Osteocyte (in vitro differentiated cells): ENCODE data around the gene POC1A. TPM values are rescaled to one million over a fixed set of nuclear protein-coding genes. Genes with fewer than 3 reads are reported as not detected.
A peak's percentile ranks its signal among the peaks of the same experiment; 100 is the strongest.

Experiments
- DNase-seq: peaks from one replicate; pipeline ENCODE4 v3.0.0; 2021; ENCODE audit warnings: mixed read lengths; ENCODE audit not compliant: unreplicated experiment; ENCODE audit errors: extremely low spot score
- H3K27ac Mint-ChIP-seq: one replicate; pipeline ENCODE4 v1.8.0; 2021; ENCODE audit warnings: mild to moderate bottlenecking, mixed read lengths; ENCODE audit not compliant: unreplicated experiment
- H3K27me3 Mint-ChIP-seq: one replicate; pipeline ENCODE4 v1.8.0; 2021; ENCODE audit warnings: mixed read lengths; ENCODE audit not compliant: unreplicated experiment
- H3K36me3 Mint-ChIP-seq: one replicate; pipeline ENCODE4 v1.8.0; 2021; ENCODE audit warnings: mixed read lengths; ENCODE audit not compliant: unreplicated experiment
- H3K4me1 Mint-ChIP-seq: one replicate; pipeline ENCODE4 v1.8.0; 2021; ENCODE audit warnings: mixed read lengths; ENCODE audit not compliant: unreplicated experiment
- H3K4me3 Mint-ChIP-seq: one replicate; pipeline ENCODE4 v1.8.0; 2021; ENCODE audit warnings: mild to moderate bottlenecking, moderate library complexity, mixed read lengths; ENCODE audit not compliant: unreplicated experiment
- H3K9me3 Mint-ChIP-seq: one replicate; pipeline ENCODE4 v1.8.0; 2021; ENCODE audit warnings: mixed read lengths; ENCODE audit not compliant: unreplicated experiment
- total RNA-seq: library from RNA; stranded (reverse); gene quantifications from 2 replicates; pipeline ENCODE4 v1.2.1, GENCODE V29; 2021
- TF ChIP-seq, protein P1 (sequence below): fragments of 200-600 bp; sonication (generic); IDR thresholded peaks from 2 replicates; pipeline ENCODE4 v1.5.0; 2021; ENCODE audit warnings: antibody characterized with exemption, mild to moderate bottlenecking, moderate library complexity

POC1A gene
- total RNA-seq, 1 donor from 2014 or later: 5.1 TPM

DNA sequence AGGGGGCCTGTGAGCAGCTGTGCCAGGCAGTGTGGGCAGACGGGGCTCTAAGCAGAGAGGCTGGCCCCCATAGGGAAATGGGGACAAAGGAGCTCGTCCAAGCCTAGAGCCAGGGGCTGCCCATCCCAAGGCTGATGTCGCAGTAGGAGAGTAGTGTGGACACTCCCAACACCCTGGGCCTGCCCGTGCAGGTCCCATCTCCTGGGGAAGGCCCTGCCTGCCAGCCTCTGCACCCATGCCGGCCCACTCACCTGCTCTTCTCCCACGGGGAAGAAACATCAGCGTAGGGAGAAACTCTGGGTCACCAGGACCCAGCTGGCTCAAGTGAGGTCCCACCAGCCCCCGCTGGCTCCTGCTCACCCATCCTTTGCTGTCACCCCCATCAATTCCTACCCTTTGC, 87.2 kb downstream of the POC1A start:
- no peaks in the 10 kb centered on the region for H3K27me3 Mint-ChIP-seq
- no peaks in the 10 kb centered on the region for H3K9me3 Mint-ChIP-seq
- no peak overlapping the region for H3K4me3 Mint-ChIP-seq
- no peak overlapping the region for H3K27ac Mint-ChIP-seq
- H3K4me1 Mint-ChIP-seq: peaks cover 70% of the 10 kb centered on the region
- H3K36me3 Mint-ChIP-seq: no peaks in the 10 kb centered on the region
- TF ChIP-seq, protein P1, sequence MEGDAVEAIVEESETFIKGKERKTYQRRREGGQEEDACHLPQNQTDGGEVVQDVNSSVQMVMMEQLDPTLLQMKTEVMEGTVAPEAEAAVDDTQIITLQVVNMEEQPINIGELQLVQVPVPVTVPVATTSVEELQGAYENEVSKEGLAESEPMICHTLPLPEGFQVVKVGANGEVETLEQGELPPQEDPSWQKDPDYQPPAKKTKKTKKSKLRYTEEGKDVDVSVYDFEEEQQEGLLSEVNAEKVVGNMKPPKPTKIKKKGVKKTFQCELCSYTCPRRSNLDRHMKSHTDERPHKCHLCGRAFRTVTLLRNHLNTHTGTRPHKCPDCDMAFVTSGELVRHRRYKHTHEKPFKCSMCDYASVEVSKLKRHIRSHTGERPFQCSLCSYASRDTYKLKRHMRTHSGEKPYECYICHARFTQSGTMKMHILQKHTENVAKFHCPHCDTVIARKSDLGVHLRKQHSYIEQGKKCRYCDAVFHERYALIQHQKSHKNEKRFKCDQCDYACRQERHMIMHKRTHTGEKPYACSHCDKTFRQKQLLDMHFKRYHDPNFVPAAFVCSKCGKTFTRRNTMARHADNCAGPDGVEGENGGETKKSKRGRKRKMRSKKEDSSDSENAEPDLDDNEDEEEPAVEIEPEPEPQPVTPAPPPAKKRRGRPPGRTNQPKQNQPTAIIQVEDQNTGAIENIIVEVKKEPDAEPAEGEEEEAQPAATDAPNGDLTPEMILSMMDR: no peak
- DNase-seq: no peak

DNA sequence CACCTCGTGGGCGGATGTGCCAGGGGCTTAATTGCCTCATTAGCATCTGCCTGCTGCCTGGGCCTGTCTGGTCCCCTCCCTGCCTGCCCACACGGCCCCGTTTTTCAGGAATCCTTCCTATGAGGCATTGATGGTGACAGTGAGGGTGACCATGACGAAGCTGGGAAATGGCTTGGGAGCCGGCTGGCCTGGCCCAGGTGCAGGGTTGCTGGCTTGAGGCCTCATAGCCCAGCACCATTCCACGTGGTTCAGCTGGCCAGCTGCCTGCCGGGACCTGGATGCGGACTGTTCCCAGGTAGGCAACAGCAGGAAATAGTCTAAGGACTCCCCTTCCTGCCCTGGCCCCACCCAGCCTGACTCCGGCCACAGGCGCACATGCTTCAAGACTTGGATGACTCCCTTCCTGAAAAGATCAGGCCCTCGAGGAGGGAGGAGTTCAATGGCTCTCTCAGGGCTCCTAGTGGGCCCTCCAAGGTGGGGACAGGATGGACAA, 88.9 kb downstream of the POC1A start:
- Mint-ChIP-seq H3K36me3 (no peaks in the 10 kb centered on the region), H3K9me3 (no peaks in the 10 kb centered on the region), H3K4me1 (peaks cover 56% of the 10 kb centered on the region), H3K27ac (no peak overlapping the region), H3K4me3 (no peak overlapping the region), H3K27me3 (no peaks in the 10 kb centered on the region)
- DNase-seq: no peak
- TF ChIP-seq, protein P1: no peak

DNA sequence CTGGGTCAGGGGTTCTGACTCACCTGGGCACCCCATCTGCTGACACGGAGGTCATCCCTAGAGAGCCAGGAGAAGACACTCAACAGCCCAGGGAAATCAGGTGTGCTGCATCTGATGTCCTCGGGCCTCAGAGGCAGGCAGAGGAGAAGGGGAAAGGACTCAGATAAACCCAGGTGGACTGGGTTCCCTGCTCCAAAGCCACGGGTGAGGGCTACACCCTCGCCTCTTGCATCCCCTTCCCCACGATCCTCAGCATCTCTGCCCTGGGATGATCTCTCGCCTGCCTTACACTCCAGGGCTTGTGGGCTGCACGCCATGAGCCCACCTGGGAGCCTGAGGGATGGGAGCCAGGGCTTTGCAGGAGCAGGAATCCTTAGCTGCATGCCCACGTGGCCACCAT, 89.7 kb downstream of the POC1A start:
- TF ChIP-seq, protein P1: no peak
- H3K36me3 Mint-ChIP-seq: no peaks in the 10 kb centered on the region
- DNase-seq: no peak
- H3K27me3 Mint-ChIP-seq: no peaks in the 10 kb centered on the region
- H3K4me1 Mint-ChIP-seq: peaks cover 50% of the 10 kb centered on the region
- no peaks in the 10 kb centered on the region for H3K9me3 Mint-ChIP-seq
- no peak overlapping the region for H3K27ac Mint-ChIP-seq
- no peak overlapping the region for H3K4me3 Mint-ChIP-seq

DNA sequence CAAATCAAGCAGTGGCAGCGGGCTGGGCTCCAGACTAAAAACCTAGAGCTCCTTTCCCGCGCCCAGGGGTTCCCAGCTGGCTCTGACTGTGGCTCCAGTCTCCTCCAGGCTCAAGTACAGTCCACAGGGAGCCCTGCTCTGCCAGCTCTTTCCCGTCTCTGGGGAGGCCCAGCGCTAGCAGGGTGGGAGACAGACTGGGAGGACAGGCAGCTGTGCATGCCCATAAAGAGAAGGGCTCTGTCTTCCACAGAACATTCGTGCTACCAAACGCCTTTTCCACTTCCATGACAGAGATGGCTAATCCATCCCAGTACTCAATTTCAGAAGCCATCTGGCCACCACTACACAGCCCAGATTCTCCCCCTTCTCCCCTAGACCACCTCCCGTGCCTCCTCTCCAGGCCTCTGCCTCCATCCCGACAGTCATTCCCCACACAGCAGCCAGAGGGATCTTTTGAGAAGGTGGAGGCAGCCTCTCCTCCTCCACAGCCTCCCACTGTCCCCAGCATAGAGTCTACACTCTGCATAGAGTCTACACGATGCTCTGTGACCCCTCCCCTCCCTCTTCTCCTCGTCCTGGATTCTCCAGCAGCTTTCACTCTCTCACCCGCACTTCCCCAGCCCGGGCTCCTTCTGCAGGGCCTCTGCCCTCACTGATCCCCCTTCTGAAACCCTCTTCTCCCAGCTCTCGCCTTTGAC, 91.0 kb downstream of the POC1A start:
- Mint-ChIP-seq H3K36me3 (no peaks in the 10 kb centered on the region), H3K4me1 (peaks cover 38% of the 10 kb centered on the region), H3K4me3 (no peak overlapping the region), H3K9me3 (no peaks in the 10 kb centered on the region), H3K27ac (peak overlapping the region; percentile 31), H3K27me3 (no peaks in the 10 kb centered on the region)
- TF ChIP-seq, protein P1: no peak
- DNase-seq: no peak

DNA sequence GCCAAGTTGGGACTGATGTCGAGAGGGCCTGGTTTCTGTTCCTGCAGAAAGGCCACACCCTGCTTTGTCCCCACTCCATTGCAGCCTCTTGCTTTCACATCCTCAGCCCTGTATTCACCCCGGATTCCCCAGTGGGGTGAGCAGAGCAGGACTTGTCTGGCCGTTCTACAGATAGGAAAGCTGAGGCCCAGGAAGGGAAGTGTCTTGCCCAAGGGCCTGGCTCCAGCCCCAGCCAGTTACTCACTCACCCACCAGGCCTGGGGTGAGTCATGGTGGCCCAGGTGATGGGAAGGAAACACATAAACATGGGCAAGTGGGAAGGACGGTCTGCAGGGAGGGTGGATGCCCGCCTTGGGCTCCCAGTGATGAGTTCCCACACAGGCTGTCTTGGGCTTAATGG, 91.7 kb downstream of the POC1A start:
- Mint-ChIP-seq H3K4me1 (peaks cover 33% of the 10 kb centered on the region), H3K9me3 (no peaks in the 10 kb centered on the region), H3K36me3 (no peaks in the 10 kb centered on the region), H3K4me3 (no peak overlapping the region), H3K27me3 (no peaks in the 10 kb centered on the region), H3K27ac (peak overlapping the region; percentile 31)
- no peak for DNase-seq
- TF ChIP-seq, protein P1: no peak
